Upper lobe of left lung (tissue), 6 donors: ENCODE results near the gene CPEB4. TPM values are rescaled to one million over a fixed set of nuclear protein-coding genes. Genes with fewer than 3 reads are reported as not detected.

Experiments
- ATAC-seq, 2 donors: fragments of 200-7000 bp; cut with Tn5 transposase; one replicate each; pipeline ENCODE4 v1.9.1; 2022; ENCODE audit warnings: mild to moderate bottlenecking in 2 of 2, moderate library complexity in 2 of 2; ENCODE audit not compliant: low FRiP score in 2 of 2
- DNase-seq, 2 donors: peaks; one replicate each; pipeline ENCODE4 v3.0.0-alpha.2; 2019 to 2020
- H3K27ac ChIP-seq, 4 donors: fragments of 200-600 bp; sonication (generic); one replicate each; pipeline ENCODE4 v1.5.1; 2016 to 2019
- H3K27me3 ChIP-seq, 4 donors: fragments of 200-600 bp; sonication (generic); one replicate each; pipeline ENCODE4 v1.5.1; 2017 to 2019
- H3K36me3 ChIP-seq, 4 donors: fragments of 200-600 bp; sonication (generic); one replicate each; pipeline ENCODE4 v1.5.1; 2016 to 2019
- H3K4me1 ChIP-seq, 4 donors: fragments of 200-600 bp; sonication (generic); one replicate each; pipeline ENCODE4 v1.5.1; 2018 to 2019
- H3K4me3 ChIP-seq, 4 donors: fragments of 200-600 bp; sonication (generic); one replicate each; pipeline ENCODE4 v1.5.1; 2017 to 2019; ENCODE audit warnings: mild to moderate bottlenecking in 2 of 4, moderate library complexity in 1 of 4
- H3K9me3 ChIP-seq, 4 donors: fragments of 200-600 bp; sonication (generic); one replicate each; pipeline ENCODE4 v1.5.1; 2018 to 2019
- EP300 ChIP-seq, 4 donors: sonication (generic); formaldehyde crosslinking; IDR thresholded peaks; one replicate each; pipeline ENCODE4 v1.5.1; 2017; ENCODE audit warnings: antibody characterized with exemption in 4 of 4, control low read depth in 2 of 4
- POLR2A ChIP-seq, 4 donors: fragments of 450-650 bp; IDR thresholded peaks; one replicate each; pipeline ENCODE4 v1.5.1; 2016 to 2017; ENCODE audit warnings: antibody characterized with exemption in 4 of 4, mild to moderate bottlenecking in 2 of 4
- POLR2AphosphoS5 ChIP-seq, 2 donors: sonication (generic); formaldehyde crosslinking; IDR thresholded peaks; one replicate each; pipeline ENCODE4 v1.5.1; 2017; ENCODE audit warnings: antibody characterized with exemption in 2 of 2
- WGBS, 2 donors: methylation state at CpG; one replicate each; pipeline ENCODE4 v1.1.5; 2017 to 2018; 5-methylcytosine and 5-hydroxymethylcytosine counted together
- total RNA-seq, 6 donors: library from RNA; depleted of rRNA in 4 of 6; stranded (reverse); fragments of >200 nt in 4 of 6; gene quantifications; one replicate each; pipeline versions ENCODE4 v1.1.0 to v1.2.1, GENCODE V29; 2016 to 2021
- TF ChIP-seq, protein P1 (sequence below), 6 experiments: fragments of 450-650 bp in 4 of 6; fragments of 200-600 bp in 2 of 6; sonication (generic) in 2 of 6; IDR thresholded peaks; one replicate each; pipeline ENCODE4 v1.5.1; 2016 to 2019; ENCODE audit warnings: antibody characterized with exemption in 6 of 6
- donor health status: DM: no; HTN: no; CAD: no; lungs with moderate emphysema.
- donor health status: DM: no; HTN: yes; CAD: no; lungs with severe emphysema.

CPEB4 gene
- total RNA-seq, 6 donors from 2014 or later: 52.6 to 96.4 (median 62.0) TPM

DNA sequence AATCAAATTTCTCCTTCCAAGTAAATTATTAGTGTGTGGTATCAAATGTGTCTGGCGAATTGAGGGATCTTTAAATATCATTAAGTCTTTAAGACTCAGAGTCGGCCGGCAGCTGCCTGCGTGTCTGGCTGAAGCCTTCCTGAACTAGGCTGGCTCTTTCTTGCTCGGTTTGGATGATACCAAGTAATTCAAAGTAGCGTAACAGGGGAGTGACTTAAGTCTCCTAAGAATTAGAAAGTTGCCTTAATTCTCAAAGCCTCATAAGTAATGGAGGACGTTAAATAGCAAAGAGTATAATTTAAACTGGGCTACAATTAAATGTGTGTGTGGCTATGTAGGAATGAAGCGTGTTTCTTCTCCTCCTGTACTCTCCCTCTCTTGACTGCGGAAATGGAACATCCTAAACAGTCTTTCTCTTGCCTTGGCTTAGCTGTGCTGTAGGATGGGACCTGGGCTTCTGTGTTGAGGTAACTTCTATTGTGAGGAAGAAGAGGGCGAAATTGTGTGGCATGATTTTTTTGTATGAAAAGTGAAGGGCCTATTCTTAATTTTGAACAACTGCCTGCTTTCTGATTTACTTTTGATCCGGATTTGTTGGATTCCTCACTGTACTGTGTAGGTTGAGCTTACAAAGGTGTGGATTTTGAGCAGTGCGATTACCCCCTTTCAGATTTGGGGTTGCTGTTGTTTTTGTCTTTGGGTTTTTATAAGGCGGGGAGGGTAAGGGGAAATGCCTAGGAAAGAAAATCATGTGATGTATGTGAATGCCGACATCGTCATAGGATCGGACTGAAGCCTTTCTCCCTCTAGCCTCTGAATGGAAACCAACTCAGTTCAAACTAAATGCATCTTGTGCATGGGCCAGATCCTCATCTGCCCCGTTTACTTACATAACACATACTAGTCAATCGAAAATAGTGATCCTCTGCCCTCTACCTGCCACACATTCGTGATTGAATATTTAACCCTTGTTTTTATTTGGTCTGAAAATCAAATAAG is 29.9 kb downstream of the CPEB4 start:
- peaks cover 47 to 57% (median 51%) of the 10 kb centered on the region in 4 donors for H3K4me1 ChIP-seq
- H3K27me3 ChIP-seq: no peaks in the 10 kb centered on the region
- no peaks in the 10 kb centered on the region for H3K9me3 ChIP-seq
- 2 to 3% methylated on average over 19 of the region's 19 CpGs for WGBS, 2 donors
- H3K4me3 ChIP-seq: peak overlapping the region in 3 of 4 donors; percentile 29 to 50 (median 40)
- peak; percentile 89 to 93 for ATAC-seq
- peak; percentile 15 to 69 for DNase-seq
- H3K27ac ChIP-seq: peak overlapping the region; percentile 67 to 84 (median 76)
- TF ChIP-seq POLR2AphosphoS5 (IDR thresholded peaks at IDR 0.05) (peak; percentile 30 to 67), EP300 (IDR thresholded peaks at IDR 0.05) (no peak), POLR2A (IDR thresholded peaks at IDR 0.05) (peak in 2 of 4 donors; percentile 50 to 56)
- TF ChIP-seq, protein P1, sequence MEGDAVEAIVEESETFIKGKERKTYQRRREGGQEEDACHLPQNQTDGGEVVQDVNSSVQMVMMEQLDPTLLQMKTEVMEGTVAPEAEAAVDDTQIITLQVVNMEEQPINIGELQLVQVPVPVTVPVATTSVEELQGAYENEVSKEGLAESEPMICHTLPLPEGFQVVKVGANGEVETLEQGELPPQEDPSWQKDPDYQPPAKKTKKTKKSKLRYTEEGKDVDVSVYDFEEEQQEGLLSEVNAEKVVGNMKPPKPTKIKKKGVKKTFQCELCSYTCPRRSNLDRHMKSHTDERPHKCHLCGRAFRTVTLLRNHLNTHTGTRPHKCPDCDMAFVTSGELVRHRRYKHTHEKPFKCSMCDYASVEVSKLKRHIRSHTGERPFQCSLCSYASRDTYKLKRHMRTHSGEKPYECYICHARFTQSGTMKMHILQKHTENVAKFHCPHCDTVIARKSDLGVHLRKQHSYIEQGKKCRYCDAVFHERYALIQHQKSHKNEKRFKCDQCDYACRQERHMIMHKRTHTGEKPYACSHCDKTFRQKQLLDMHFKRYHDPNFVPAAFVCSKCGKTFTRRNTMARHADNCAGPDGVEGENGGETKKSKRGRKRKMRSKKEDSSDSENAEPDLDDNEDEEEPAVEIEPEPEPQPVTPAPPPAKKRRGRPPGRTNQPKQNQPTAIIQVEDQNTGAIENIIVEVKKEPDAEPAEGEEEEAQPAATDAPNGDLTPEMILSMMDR (IDR thresholded peaks at IDR 0.05): no peak
- peaks cover 0 to 7% (median 3%) of the 10 kb centered on the region in 4 donors for H3K36me3 ChIP-seq

DNA sequence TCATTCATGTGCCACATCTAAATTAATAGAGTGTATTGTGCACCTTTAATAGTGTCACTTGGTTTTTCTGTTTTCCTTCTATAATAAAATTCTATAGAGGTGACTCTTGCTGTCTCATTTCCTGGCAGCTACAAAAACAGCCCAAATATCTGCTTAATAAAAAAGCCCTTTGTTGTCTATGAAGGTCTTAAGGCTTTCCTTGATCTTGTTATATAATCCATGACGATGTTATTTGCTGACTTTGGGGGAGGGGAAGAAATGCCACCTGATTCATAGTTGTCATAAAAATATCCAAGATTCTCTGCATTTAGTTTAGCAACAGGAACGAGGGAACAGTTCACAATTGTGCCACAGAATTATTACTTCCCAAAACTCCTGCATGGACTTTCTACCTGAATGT is 31.3 kb downstream of the CPEB4 start:
- no peak for DNase-seq
- TF ChIP-seq POLR2AphosphoS5 (IDR thresholded peaks at IDR 0.05): no peak
- Histone ChIP-seq H3K4me3 (no peak overlapping the region), H3K9me3 (no peaks in the 10 kb centered on the region), H3K27ac (peak overlapping the region in 2 of 4 donors; percentile 2 to 84), H3K36me3 (no peaks in the 10 kb centered on the region), H3K27me3 (no peaks in the 10 kb centered on the region), H3K4me1 (peaks cover 54 to 64% (median 56%) of the 10 kb centered on the region in 4 donors)
- no peak for ATAC-seq
- WGBS, 2 donors: 29 to 43% methylated on average over 2 of the region's 2 CpGs

DNA sequence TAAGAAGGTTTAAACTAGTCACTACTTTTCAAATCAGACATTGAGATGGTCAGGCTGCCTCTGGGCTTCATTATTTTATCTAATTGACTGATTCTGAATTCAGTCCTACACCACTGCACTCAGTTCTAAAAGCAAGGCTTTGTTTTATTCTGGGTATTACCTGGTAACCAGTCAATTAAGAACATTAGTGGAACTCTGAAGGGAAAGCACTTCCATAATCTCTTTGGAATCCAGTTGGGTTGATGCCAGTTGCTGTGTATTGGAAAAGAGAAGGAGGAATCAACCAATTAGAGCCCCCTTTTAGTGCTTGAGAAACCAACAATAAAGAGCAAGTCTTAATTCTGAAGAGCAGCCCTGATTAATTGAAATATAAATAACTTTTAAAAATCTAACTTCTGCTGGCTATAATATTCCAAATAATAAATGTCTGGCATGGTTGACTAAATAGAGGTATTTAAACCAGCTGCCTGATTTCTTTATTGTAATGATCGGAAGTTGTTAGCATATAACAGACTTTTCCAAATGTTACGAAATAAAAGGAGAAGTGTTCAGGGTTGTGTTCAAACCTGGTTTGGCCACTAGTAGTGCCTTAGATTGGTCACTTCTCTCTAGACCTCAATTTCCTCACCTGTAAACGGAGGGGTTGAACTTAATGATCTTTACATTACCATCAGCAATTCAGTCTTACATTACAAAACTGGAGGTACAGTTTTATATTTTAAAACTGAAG is 32.0 kb downstream of the CPEB4 start:
- H3K4me3 ChIP-seq: no peak overlapping the region
- H3K27ac ChIP-seq: peak overlapping the region in 3 of 4 donors; percentile 1 to 84 (median 2)
- no peak for DNase-seq
- no peak for TF ChIP-seq EP300 (IDR thresholded peaks at IDR 0.05)
- TF ChIP-seq, protein P1 (IDR thresholded peaks at IDR 0.05): peak in 1 of 6 experiments; percentile 7
- no peak for ATAC-seq
- 70% methylated on average over 3 of the region's 3 CpGs for WGBS, 2 donors
- H3K36me3 ChIP-seq: no peaks in the 10 kb centered on the region
- H3K9me3 ChIP-seq: no peaks in the 10 kb centered on the region
- no peaks in the 10 kb centered on the region for H3K27me3 ChIP-seq
- H3K4me1 ChIP-seq: peaks cover 62 to 71% (median 64%) of the 10 kb centered on the region in 4 donors

DNA sequence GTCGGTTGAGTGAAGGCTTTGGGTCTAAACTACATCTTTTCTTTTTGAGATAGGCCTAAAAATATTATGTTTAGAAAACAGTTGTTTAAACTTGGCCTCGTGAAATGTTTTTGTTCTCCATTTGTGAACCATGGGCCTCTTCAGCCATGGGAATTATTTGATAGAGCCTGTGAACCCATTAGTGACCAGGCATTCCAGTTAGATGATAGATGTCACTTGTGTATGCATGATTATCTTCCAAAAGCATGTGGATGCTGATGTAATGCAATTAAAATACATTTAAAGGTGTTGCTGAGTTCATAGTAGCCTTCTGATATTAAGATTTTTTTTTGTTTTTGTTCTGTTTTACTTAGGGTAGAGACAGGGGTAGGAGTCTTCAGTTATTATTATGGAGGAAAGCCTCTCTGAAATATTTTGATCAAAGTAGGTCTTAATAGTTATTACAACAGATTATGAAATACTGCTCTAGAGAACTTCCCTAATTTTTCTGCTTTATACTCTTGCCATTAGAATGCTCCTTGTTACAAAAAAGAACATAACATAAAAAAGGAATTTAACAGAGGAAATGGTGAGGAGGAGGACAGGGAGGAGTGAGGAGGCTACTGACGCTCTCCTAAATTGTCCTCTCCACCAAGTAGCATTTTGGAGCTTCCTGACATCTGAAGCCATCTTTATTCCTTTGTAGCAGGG is 32.9 kb downstream of the CPEB4 start:
- DNase-seq: no peak
- H3K4me1 ChIP-seq: peaks cover 66 to 79% (median 71%) of the 10 kb centered on the region in 4 donors
- H3K27ac ChIP-seq: peak overlapping the region; percentile 1 to 84 (median 24)
- no peak for TF ChIP-seq POLR2AphosphoS5 (IDR thresholded peaks at IDR 0.05)
- TF ChIP-seq EP300 (IDR thresholded peaks at IDR 0.05): no peak
- TF ChIP-seq, protein P1 (IDR thresholded peaks at IDR 0.05): no peak
- TF ChIP-seq POLR2A (IDR thresholded peaks at IDR 0.05): no peak
- 63 to 68% methylated on average over 3 of the region's 3 CpGs for WGBS, 2 donors
- no peak for ATAC-seq
- H3K4me3 ChIP-seq: no peak overlapping the region
- no peaks in the 10 kb centered on the region for H3K9me3 ChIP-seq
- no peaks in the 10 kb centered on the region for H3K36me3 ChIP-seq
- no peaks in the 10 kb centered on the region for H3K27me3 ChIP-seq
